GM18519 (cell line): ENCODE measurements around the gene LAPTM5.
"Not testable (repeated sequence)": the region's sequence is repeated elsewhere in the genome, so short reads cannot be mapped to it uniquely, and the experiment has no call there.

Source experiments
- ATAC-seq: cut with Tn5 transposase; IDR thresholded peaks from one replicate; pipeline ENCODE4 v1.9.1; 2021; ENCODE audit warnings: mild to moderate bottlenecking, moderate library complexity; ENCODE audit not compliant: unreplicated experiment, low FRiP score

Gene LAPTM5

GRCh38 chr1:30773722-30774358 is 16.3 kb upstream of the LAPTM5 start:
- no peak for ATAC-seq

GRCh38 chr1:30771005-30771404 is 13.4 kb upstream of the LAPTM5 start:
- ATAC-seq: no peak

- ATAC-seq: no peak
Measured at GRCh38 chr1:30770150-30770549, 12.6 kb upstream of the LAPTM5 start.

GRCh38 chr1:30768830-30769718 is 11.5 kb upstream of the LAPTM5 start:
- ATAC-seq: no peak

- no peak for ATAC-seq
Measured at GRCh38 chr1:30768159-30768829, 10.7 kb upstream of the LAPTM5 start.

- ATAC-seq: not testable (repeated sequence)
Measured at GRCh38 chr1:30766948-30767347, 9.4 kb upstream of the LAPTM5 start.

GRCh38 chr1:30765556-30766434 is 8.2 kb upstream of the LAPTM5 start:
- ATAC-seq: no peak

GRCh38 chr1:30764939-30765555 is 7.5 kb upstream of the LAPTM5 start:
- ATAC-seq: peak; percentile 53

GRCh38 chr1:30764396-30764795 is 6.8 kb upstream of the LAPTM5 start:
- ATAC-seq: no peak

GRCh38 chr1:30763651-30764248 is 6.2 kb upstream of the LAPTM5 start:
- no peak for ATAC-seq

GRCh38 chr1:30762930-30763650 is 5.5 kb upstream of the LAPTM5 start:
- ATAC-seq: no peak

GRCh38 chr1:30762152-30762929 is 4.8 kb upstream of the LAPTM5 start:
- ATAC-seq: no peak

- ATAC-seq: no peak
Measured at GRCh38 chr1:30761381-30762151, 4.0 kb upstream of the LAPTM5 start.

GRCh38 chr1:30760596-30761324 is 3.2 kb upstream of the LAPTM5 start:
- no peak for ATAC-seq

- ATAC-seq: no peak
Measured at GRCh38 chr1:30759718-30760281, 2.2 kb upstream of the LAPTM5 start.

- ATAC-seq: no peak
Measured at GRCh38 chr1:30758785-30759380, 1.3 kb upstream of the LAPTM5 start.
